Vagina (tissue), 2 donors: ENCODE results near the gene SULT1C3.

ENCODE experiments used
- POLR2A ChIP-seq, 2 donors: fragments of 450-650 bp; IDR thresholded peaks; one replicate each; pipeline ENCODE4 v1.6.1; 2017; ENCODE audit warnings: antibody characterized with exemption in 2 of 2, mild to moderate bottlenecking in 2 of 2, moderate library complexity in 2 of 2
- TF ChIP-seq, protein P1 (sequence below), 3 experiments: fragments of 450-650 bp in 2 of 3; fragments of 200-600 bp in 1 of 3; sonication (generic) in 1 of 3; IDR thresholded peaks; one replicate each; pipeline ENCODE4 v1.5.1; 2017 to 2019; ENCODE audit warnings: antibody characterized with exemption in 3 of 3, mild to moderate bottlenecking in 2 of 3, moderate library complexity in 2 of 3

DNA sequence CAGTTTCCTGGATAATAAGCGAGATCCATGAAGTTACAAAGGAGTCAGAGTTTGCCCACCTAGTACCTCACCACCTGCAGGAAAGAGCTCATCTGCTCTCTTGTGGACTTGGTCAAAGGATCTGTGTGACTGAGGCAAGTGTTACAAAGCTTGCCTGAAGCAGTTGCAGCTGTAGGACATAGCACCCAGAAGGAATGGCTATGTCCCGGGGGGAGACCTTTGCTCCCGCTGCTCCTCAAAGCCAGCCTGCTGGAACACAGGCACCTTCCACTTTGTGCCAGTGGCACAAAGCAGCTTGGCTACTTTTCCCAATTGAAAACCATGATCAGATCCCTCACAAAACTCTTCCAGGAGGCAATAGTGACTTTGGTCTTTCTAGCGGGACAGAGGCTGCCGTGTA lies 45.8 kb downstream of the SULT1C3 start:
- TF ChIP-seq, protein P1, sequence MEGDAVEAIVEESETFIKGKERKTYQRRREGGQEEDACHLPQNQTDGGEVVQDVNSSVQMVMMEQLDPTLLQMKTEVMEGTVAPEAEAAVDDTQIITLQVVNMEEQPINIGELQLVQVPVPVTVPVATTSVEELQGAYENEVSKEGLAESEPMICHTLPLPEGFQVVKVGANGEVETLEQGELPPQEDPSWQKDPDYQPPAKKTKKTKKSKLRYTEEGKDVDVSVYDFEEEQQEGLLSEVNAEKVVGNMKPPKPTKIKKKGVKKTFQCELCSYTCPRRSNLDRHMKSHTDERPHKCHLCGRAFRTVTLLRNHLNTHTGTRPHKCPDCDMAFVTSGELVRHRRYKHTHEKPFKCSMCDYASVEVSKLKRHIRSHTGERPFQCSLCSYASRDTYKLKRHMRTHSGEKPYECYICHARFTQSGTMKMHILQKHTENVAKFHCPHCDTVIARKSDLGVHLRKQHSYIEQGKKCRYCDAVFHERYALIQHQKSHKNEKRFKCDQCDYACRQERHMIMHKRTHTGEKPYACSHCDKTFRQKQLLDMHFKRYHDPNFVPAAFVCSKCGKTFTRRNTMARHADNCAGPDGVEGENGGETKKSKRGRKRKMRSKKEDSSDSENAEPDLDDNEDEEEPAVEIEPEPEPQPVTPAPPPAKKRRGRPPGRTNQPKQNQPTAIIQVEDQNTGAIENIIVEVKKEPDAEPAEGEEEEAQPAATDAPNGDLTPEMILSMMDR (IDR thresholded peaks at IDR 0.05): no peak
- no peak for TF ChIP-seq POLR2A (IDR thresholded peaks at IDR 0.05)
